ENCODE measurements around the gene KCNN4. TPM values are rescaled to one million over a fixed set of nuclear protein-coding genes. Genes with fewer than 3 reads are reported as not detected.

The KCNN4 gene
- total RNA-seq, 1 donor from 2014 or later, result 165 TPM

DNA sequence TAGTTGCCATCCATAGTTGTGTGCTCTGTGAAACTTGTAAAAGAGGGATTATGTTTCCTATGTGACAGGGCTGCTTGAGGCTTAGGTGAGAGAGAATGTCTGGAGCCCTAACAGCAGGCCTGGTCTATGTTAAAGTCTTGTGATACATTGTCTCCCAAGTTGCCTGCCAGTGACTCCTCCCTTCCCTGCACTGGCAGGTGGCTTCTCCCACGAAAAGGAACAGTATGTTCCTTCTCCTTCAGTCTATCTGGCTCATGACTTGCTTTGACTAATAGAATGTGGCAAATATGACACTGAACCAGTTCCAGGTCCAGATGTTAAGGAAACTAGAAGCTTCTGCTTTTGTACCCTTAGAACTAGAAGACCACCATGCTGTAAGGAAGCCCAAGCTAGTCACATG is 5.9 kb upstream of the KCNN4 start:
- Mint-ChIP-seq H3K4me3 (no peak overlapping the region), H3K9me3 (no peaks in the 10 kb centered on the region), H3K4me1 (peaks cover 31% of the 10 kb centered on the region), H3K27me3 (peaks cover 6% of the 10 kb centered on the region), H3K27ac (no peak overlapping the region), H3K36me3 (ENCODE audit: low read depth) (no peaks in the 10 kb centered on the region)
- no peak for DNase-seq
- intact Hi-C loops (cut with micrococcal nuclease), result no loop called here

DNA sequence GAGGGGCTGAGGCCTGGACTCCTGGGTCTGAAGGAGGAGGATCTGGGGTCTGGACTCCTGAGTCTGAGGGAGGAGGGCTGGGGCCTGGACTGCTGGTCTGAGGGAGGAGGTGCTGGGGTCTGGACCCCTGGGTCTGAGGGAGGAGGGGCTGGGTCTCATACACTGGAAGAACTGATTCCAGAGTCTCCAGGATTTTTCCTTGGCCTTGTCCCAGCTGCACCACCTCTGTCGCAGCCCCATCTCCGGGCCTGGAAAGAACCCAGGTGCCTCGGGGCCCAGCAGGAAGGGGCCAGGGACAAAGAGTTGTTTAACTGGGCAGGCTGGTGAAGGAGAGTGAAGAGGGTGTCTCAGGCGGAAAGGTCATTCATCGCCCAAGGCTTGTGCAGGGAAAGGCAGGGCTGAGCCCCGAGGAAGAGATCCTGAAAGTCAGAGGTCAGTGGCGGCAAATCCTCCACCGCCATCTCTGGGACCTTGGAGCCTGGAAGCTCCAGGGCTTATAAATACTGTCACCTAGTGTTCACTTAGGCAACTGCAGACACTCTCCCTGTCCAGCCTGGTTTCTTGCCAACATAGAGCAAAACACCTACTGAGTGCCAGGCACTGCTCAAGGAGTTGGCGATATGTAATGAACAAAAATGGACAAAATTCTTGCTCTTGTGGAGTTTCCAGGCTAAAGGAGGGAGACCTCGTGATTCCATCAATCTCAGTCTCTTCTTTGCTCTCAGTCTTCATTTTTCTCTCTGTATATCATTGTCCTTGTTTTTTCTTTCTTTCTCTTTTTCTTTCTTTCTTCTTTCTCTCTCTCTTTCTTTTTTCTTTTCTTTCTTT is 4.4 kb upstream of the KCNN4 start:
- peak; percentile 89 for DNase-seq
- Mint-ChIP-seq H3K4me1 (peaks cover 39% of the 10 kb centered on the region), H3K9me3 (no peaks in the 10 kb centered on the region), H3K27me3 (peaks cover 4% of the 10 kb centered on the region), H3K4me3 (peak overlapping the region; percentile 75), H3K27ac (peak overlapping the region; percentile 92), H3K36me3 (ENCODE audit: low read depth) (peaks cover 5% of the 10 kb centered on the region)
- intact Hi-C loops (cut with micrococcal nuclease), result loop anchor here (1.0 to 5.0 kb wide), 2 partner anchors 40 to 258 kb away; partner anchors contain the start of gene ETHE1

DNA sequence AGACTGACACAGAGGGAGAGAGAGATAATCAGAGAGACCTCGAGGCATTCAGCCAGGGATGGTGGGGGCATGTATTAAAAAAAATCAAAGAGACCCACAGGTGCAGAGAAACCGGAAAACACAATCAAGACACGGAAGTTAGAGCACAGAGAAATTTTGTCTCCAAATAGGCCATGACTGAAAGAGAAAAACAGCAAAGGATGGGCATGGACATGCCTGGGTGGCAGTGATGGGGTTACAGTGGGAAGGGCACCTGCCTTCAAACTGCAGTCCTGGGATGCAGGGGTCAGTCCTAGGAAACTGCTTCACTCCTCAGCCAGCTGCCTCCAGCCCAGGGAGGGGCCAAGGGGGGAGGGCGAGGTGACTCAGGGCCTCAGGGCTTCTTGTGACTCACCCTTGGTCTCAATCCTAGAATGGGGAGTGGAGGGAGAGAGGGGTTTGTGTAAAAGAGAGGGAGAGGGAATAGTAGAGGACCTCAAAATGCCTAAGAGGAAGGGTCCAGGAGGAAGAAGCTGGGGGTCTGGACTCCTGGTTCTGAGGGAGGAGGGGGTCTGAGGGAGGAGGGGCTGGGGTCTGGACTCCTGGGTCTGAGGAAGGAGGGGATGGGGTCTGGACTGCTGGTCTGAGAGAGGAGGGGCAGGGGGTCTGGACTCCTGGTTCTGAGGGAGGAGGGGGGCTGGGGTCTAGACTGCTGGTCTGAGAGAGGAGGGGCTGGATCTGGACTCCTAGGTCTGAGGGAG is 3.6 kb upstream of the KCNN4 start:
- Mint-ChIP-seq H3K4me3 (peak overlapping the region; percentile 75), H3K27me3 (peaks cover 4% of the 10 kb centered on the region), H3K9me3 (no peaks in the 10 kb centered on the region), H3K27ac (peak overlapping the region; percentile 92), H3K36me3 (ENCODE audit: low read depth) (peaks cover 12% of the 10 kb centered on the region), H3K4me1 (peaks cover 43% of the 10 kb centered on the region)
- intact Hi-C loops (cut with micrococcal nuclease), result loop anchor here (5.0 kb wide), 1 partner anchor 257 kb away; the partner anchor contains the start of gene ETHE1
- DNase-seq, result peak; percentile 82

DNA sequence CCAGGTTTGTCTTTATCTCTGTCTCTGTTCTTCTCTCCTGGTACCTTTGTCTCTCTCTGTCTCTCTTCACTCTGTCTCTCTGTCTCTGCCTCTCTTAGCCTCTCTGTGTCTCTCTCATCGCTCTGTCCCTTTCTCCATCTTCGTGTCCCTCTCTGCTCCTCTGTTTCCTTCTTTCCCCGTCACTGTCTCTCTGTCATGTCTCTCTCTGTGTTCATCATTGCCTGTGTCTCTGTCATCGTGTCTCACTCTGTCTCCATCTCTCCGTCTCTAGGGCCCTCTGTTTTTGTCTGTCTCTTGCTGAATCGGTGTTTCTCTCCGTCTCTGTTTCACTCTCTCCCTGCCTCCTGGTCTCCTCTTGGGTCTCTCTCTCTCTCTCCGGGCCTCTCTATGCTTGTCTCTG is 2.9 kb upstream of the KCNN4 start:
- no peak for DNase-seq
- Mint-ChIP-seq H3K36me3 (ENCODE audit: low read depth) (peaks cover 20% of the 10 kb centered on the region), H3K27me3 (peaks cover 4% of the 10 kb centered on the region), H3K4me1 (peaks cover 50% of the 10 kb centered on the region), H3K4me3 (peak overlapping the region; percentile 75), H3K9me3 (no peaks in the 10 kb centered on the region), H3K27ac (peak overlapping the region; percentile 92)
- intact Hi-C loops (cut with micrococcal nuclease), result loop anchor here (5.0 kb wide), 1 partner anchor 256 kb away; the partner anchor contains the start of gene ETHE1

DNA sequence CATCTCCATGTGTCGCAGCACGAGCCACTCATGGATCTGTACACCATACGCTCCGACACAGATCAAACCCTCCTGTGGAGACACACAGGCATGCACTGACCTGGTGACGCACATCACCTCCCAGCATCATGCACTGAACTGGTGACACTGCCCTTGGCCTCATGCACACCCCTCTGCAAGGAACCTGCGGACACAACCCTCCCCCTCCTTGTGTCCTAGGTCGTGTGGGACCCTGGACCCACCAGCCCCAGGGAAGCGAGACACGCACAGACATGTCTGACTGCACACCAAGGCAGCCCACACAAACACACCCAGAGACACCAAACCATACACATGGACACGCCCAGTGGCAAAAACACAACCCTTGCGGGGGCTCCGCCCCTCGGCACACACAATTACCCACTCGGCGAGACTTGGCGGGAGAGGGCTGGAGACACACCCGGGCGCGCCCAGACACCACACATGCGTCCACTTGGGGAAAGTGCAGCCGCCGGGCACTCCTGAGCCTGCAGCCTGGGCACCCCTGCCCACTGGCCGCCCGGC is 2.0 kb upstream of the KCNN4 start:
- H3K4me1 Mint-ChIP-seq, result peaks cover 58% of the 10 kb centered on the region
- H3K9me3 Mint-ChIP-seq, result no peaks in the 10 kb centered on the region
- DNase-seq, result peak; percentile 64
- intact Hi-C loops (cut with micrococcal nuclease), result loop anchor here (5.0 kb wide), 1 partner anchor 255 kb away; the partner anchor contains the start of gene ETHE1
- peak overlapping the region; percentile 25 for H3K4me3 Mint-ChIP-seq
- H3K36me3 Mint-ChIP-seq (ENCODE audit: low read depth), result peaks cover 27% of the 10 kb centered on the region
- peak overlapping the region; percentile 92 for H3K27ac Mint-ChIP-seq
- peaks cover 4% of the 10 kb centered on the region for H3K27me3 Mint-ChIP-seq

DNA sequence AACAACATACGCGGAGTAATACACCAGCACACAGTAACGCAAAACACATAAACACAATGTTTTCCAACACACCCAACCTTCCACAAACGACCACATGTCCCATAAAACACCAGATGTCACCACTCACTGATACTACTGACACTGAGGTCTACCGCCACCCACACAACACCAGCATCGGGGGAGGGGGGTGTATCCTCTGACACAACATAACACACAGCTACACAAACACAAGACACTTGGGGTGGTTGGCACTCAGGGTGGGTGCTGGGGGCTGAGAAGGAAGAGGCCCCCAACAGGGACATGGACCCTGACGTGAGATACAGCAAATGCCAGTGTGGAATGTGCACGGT is 1.5 kb upstream of the KCNN4 start:
- peak overlapping the region; percentile 23 for H3K4me3 Mint-ChIP-seq
- peaks cover 61% of the 10 kb centered on the region for H3K4me1 Mint-ChIP-seq
- intact Hi-C loops (cut with micrococcal nuclease), result loop anchor here (5.0 kb wide), 1 partner anchor 255 kb away; the partner anchor contains the start of gene ETHE1
- no peak for DNase-seq
- H3K9me3 Mint-ChIP-seq, result no peaks in the 10 kb centered on the region
- peak overlapping the region; percentile 87 for H3K27ac Mint-ChIP-seq
- peaks cover 29% of the 10 kb centered on the region for H3K36me3 Mint-ChIP-seq (ENCODE audit: low read depth)
- peaks cover 2% of the 10 kb centered on the region for H3K27me3 Mint-ChIP-seq

DNA sequence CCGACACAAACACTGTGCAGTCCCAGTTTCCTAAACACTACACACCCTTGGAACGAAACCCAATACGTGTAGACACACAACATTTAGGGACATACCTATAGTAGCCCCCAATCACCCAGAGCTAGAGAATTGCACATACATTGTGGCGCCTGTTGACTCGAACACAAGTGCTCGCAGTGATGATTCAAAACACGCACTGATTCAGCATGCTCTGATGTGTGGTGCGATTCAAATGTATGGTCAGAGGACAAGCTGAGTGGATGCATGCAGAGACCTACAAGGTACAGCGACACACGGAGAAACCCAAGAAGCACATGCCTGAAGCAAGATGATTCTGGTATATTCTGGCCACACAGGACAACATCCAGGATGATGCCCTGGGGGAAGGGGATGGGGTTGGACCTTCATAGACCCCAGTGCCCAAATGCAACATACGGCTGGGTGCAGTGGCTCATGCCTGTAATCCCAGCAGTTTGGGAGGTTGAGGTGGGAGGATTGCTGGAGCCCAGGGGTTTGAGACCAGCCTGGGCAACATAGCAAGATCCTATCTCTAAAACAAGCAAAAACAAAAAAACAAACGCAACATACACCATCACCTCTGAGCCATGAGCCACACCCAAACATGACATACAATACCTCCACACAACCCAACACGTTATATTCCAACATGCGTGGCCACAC is 997 bp upstream of the KCNN4 start:
- Mint-ChIP-seq H3K9me3 (peaks cover 3% of the 10 kb centered on the region), H3K4me3 (peak overlapping the region; percentile 85), H3K27me3 (no peaks in the 10 kb centered on the region), H3K27ac (peak overlapping the region; percentile 87), H3K36me3 (ENCODE audit: low read depth) (peaks cover 34% of the 10 kb centered on the region), H3K4me1 (peaks cover 66% of the 10 kb centered on the region)
- DNase-seq, result peak; percentile 63
- intact Hi-C loops (cut with micrococcal nuclease), result loop anchor here (1.0 to 5.0 kb wide), 4 partner anchors 16 to 254 kb away; partner anchors contain the start of genes ETHE1 and SMG9

DNA sequence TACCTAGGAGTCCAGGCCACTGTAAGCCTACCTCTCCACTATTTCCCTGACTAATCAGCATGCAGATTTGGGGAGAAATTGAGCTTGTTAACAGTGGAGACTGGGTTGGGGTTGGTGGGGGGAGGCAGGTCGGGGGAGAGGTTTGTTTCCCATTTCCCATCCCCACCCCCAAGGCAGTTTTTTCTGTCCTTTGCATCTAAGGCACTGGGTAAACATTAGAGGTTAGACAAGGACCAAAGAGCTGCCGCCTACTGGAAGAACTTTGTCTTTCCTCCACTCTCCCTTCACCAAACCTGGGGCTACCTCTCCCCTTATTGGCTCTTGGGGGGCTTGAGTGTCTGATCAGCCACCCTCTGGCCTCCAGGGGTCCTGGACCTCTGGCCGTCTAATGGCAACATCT is 953 bp downstream of the KCNN4 start:
- H3K27me3 Mint-ChIP-seq, result no peaks in the 10 kb centered on the region
- H3K9me3 Mint-ChIP-seq, result peaks cover 3% of the 10 kb centered on the region
- DNase-seq, result peak; percentile 76
- intact Hi-C loops (cut with micrococcal nuclease), result loop anchor here (2.0 to 5.0 kb wide), 2 partner anchors 111 to 253 kb away; partner anchors contain the start of gene ETHE1
- H3K27ac Mint-ChIP-seq, result peak overlapping the region; percentile 87
- H3K4me3 Mint-ChIP-seq, result peak overlapping the region; percentile 85
- peaks cover 52% of the 10 kb centered on the region for H3K36me3 Mint-ChIP-seq (ENCODE audit: low read depth)
- peaks cover 74% of the 10 kb centered on the region for H3K4me1 Mint-ChIP-seq

DNA sequence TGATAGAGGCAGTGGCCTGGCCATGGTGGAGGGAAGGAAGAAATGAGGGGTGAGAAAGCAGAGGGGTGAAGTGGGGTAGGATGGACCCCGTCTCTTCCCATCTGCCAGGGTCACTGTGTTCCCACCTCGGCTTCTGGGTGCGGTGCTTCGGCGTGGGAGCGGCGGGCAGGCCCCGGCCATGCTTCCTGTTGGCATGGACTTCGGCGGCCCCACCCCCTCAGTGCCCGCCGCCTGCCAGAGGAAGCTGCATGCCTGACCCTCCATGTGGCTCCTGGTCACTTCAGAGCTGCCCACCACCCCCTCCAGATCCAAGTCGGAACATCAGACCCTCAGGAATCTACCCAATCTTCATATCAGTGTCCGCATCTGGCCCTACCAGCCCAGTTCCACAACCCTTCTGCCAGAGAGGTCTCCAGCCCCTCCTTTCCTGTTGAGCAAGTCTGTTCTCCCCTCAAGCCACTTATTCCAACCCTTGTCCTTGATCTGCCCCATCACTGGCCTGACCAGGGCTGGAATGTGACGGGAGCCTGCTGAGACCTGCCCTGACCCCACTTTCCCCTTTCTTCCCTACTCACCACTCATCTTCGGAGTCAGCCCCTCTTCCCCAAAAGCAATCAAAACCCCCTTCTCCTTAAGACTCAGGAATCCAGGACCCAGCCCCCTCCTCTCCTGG is 1.5 kb downstream of the KCNN4 start:
- intact Hi-C loops (cut with micrococcal nuclease), result no loop called here
- Mint-ChIP-seq H3K4me3 (peak overlapping the region; percentile 85), H3K36me3 (ENCODE audit: low read depth) (peaks cover 54% of the 10 kb centered on the region), H3K4me1 (peaks cover 68% of the 10 kb centered on the region), H3K27ac (peak overlapping the region; percentile 87), H3K9me3 (peaks cover 3% of the 10 kb centered on the region), H3K27me3 (no peaks in the 10 kb centered on the region)
- no peak for DNase-seq

DNA sequence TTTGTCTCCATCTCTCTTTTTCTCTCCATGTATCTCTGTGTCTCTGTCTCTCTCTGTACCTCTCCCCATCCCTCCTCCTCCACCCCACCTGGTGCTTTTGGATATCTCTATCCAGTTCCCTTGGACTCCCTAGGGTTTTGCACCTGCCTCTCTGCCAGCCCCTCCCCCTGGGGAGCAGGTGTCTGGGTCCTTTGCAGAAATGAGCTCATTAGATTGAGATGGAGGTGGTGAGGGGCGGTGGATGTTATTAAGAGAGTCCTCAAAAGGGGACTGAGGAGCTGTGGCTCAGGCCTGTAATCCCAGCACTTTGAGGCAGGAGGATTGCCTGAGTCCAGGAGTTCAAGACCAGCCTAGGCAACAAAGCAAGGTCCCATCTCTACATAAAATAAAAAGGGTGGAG is 2.1 kb downstream of the KCNN4 start:
- Mint-ChIP-seq H3K4me3 (peak overlapping the region; percentile 85), H3K27ac (peak overlapping the region; percentile 87), H3K4me1 (peaks cover 62% of the 10 kb centered on the region), H3K9me3 (peaks cover 3% of the 10 kb centered on the region), H3K36me3 (ENCODE audit: low read depth) (peaks cover 59% of the 10 kb centered on the region), H3K27me3 (no peaks in the 10 kb centered on the region)
- no peak for DNase-seq
- intact Hi-C loops (cut with micrococcal nuclease), result no loop called here

DNA sequence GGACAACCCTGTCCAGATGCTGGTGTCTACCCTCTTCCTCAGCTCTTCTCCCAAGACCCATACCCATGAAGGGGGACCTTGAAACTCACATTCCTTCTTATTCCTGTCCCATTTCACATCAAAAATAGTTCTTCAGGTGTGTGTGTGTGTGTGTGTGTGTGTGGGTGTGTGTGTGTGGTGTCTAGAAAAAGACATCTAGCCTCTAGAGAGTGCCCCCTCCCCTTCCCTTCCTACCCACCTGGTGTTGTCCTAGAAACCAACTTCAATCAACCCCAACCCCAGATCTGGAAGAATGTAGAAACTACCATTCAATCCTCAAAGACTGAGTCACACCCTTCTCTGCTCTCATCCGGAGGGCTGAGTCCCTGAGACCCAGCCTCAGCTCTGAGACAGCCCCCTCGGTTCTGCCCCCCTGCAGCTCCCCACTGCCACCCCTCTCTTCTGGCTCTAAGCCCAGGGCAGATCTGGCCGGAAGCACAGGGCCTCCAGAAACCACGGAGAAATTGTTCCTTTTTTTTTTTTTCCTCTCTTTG is 3.5 kb downstream of the KCNN4 start:
- Mint-ChIP-seq H3K27me3 (no peaks in the 10 kb centered on the region), H3K27ac (peak overlapping the region; percentile 87), H3K4me1 (peaks cover 56% of the 10 kb centered on the region), H3K9me3 (peaks cover 3% of the 10 kb centered on the region), H3K4me3 (peak overlapping the region; percentile 85), H3K36me3 (ENCODE audit: low read depth) (peaks cover 73% of the 10 kb centered on the region)
- intact Hi-C loops (cut with micrococcal nuclease), result no loop called here
- peak; percentile 77 for DNase-seq

DNA sequence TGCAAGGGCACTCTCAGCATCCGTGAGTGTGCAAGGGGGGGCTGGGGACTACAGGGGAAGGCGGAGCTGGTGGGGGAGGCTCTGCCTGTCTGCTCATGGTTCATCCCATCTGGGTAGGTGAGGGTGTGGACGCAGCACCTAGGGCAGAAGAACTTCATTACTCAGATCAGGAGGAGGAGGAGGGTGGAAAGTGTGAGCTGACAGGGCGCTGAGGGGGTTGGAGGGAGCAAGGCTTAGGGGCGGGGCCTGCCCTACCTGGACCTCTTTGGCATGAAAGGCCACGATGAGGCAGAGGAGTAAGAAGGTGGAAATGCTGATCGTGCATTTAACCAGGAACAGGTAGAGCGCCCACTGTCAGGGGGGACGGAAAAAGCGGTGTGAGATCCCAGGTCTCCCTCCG is 4.5 kb downstream of the KCNN4 start:
- intact Hi-C loops (cut with micrococcal nuclease), result loop anchor here (1.0 kb wide), 1 partner anchor 11 kb away; no protein-coding TSS in a partner anchor
- peak overlapping the region; percentile 85 for H3K4me3 Mint-ChIP-seq
- H3K4me1 Mint-ChIP-seq, result peaks cover 48% of the 10 kb centered on the region
- H3K9me3 Mint-ChIP-seq, result peaks cover 3% of the 10 kb centered on the region
- peak; percentile 70 for DNase-seq
- peaks cover 80% of the 10 kb centered on the region for H3K36me3 Mint-ChIP-seq (ENCODE audit: low read depth)
- no peaks in the 10 kb centered on the region for H3K27me3 Mint-ChIP-seq
- H3K27ac Mint-ChIP-seq, result peak overlapping the region; percentile 87

Measured in activated CD4-positive, alpha-beta T cell treated with anti-CD3 and anti-CD28 coated beads, Interleukin-2, amount 10 ng/mL, durations not matched to agents 24 days and 14 days (primary cell).